Keratinocyte (primary cell): ENCODE data around the gene UNC13C. TPM values are rescaled to one million over a fixed set of nuclear protein-coding genes. Genes with fewer than 3 reads are reported as not detected.

Source experiments
- DNase-seq: peaks from one replicate; pipeline ENCODE4 v3.0.0-alpha.2; 2011; ENCODE audit warnings: low read depth, missing footprints, low spot score
- FAIRE-seq: peaks from 2 replicates; lab custom pipeline; 2011; peaks lifted over from hg19 to GRCh38; lab: Jason Lieb, UNC
- H2AFZ ChIP-seq: 2 replicates; pipeline ENCODE4 v1.6.0; 2012; ENCODE audit warnings: low read length, control low read depth, inconsistent platforms; ENCODE audit not compliant: control insufficient read depth
- H3K27ac ChIP-seq: 2 replicates; pipeline ENCODE4 v1.5.1; 2011; ENCODE audit warnings: low read length; ENCODE audit not compliant: control insufficient read depth, insufficient read depth
- H3K27me3 ChIP-seq: 3 replicates; pipeline ENCODE4 v1.6.0; 2011; ENCODE audit warnings: low read length; ENCODE audit not compliant: control insufficient read depth, insufficient read depth; ENCODE audit errors: extremely low read depth
- H3K36me3 ChIP-seq, 2 experiments: 2 replicates in 1 of 2; 3 replicates in 1 of 2; pipeline ENCODE4 v1.5.1; 2011; ENCODE audit warnings: low read length in 2 of 2, mild to moderate bottlenecking in 1 of 2; ENCODE audit not compliant: control insufficient read depth in 2 of 2, insufficient read depth in 2 of 2; ENCODE audit errors: extremely low read depth in 1 of 2
- H3K4me1 ChIP-seq: 3 replicates; pipeline ENCODE4 v1.5.1; 2011; ENCODE audit warnings: low read length; ENCODE audit not compliant: control insufficient read depth, insufficient read depth; ENCODE audit errors: extremely low read depth
- H3K4me2 ChIP-seq: 3 replicates; pipeline ENCODE4 v1.6.0; 2011; ENCODE audit warnings: low read depth, low read length; ENCODE audit not compliant: control insufficient read depth, insufficient read depth; ENCODE audit errors: extremely low read depth
- H3K4me3 ChIP-seq, 3 experiments: fragments of 200-600 bp in 1 of 3; sonication (generic) in 1 of 3; 2 replicates in 2 of 3; 3 replicates in 1 of 3; pipeline ENCODE4 v1.5.1; 2011 to 2016; ENCODE audit warnings: low read length in 3 of 3, mild to moderate bottlenecking in 3 of 3, control low read depth in 2 of 3, inconsistent platforms in 1 of 3, low read depth in 1 of 3, mixed read lengths in 1 of 3, mixed run types in 1 of 3, moderate library complexity in 1 of 3; ENCODE audit not compliant: control insufficient read depth in 2 of 3, insufficient read depth in 2 of 3; ENCODE audit errors: extremely low read depth in 1 of 3
- H3K79me2 ChIP-seq: 2 replicates; pipeline ENCODE4 v1.6.0; 2012; ENCODE audit warnings: low read length; ENCODE audit not compliant: control insufficient read depth, insufficient read depth
- H3K9ac ChIP-seq: 3 replicates; pipeline ENCODE4 v1.6.0; 2011; ENCODE audit warnings: low read length; ENCODE audit not compliant: control insufficient read depth, insufficient read depth; ENCODE audit errors: extremely low read depth
- H3K9me1 ChIP-seq: 3 replicates; pipeline ENCODE4 v1.6.0; 2011; ENCODE audit warnings: low read length; ENCODE audit not compliant: control insufficient read depth, insufficient read depth; ENCODE audit errors: extremely low read depth
- H3K9me3 ChIP-seq: 2 replicates; pipeline ENCODE4 v1.5.1; 2012; ENCODE audit warnings: low read depth, low read length; ENCODE audit not compliant: control insufficient read depth
- H4K20me1 ChIP-seq: 3 replicates; pipeline ENCODE4 v1.6.0; 2011; ENCODE audit warnings: low read length; ENCODE audit not compliant: control insufficient read depth, insufficient read depth; ENCODE audit errors: extremely low read depth
- EZH2 ChIP-seq: IDR thresholded peaks from one replicate; pipeline ENCODE4 v1.6.1; 2012; ENCODE audit warnings: inconsistent platforms, mild to moderate bottlenecking, low read length, moderate library complexity
- dilution Hi-C: fragments of 300-500 bp; cut with MboI; formaldehyde crosslinking; loops from one replicate; pipeline ENCODE4 v1.7.0; 2020; ENCODE audit warnings: low sequenced_read_pairs; ENCODE audit not compliant: extremely low pct_ligation_motif_present
- polyA plus RNA-seq, 5 experiments: library from polyadenylated mRNA; depleted of rRNA in 3 of 5; stranded (reverse) in 3 of 5; stranded (forward) in 1 of 5; unstranded in 1 of 5; fragments of >200 nt; gene quantifications; 1 replicate in 1 of 5; 2 replicates in 3 of 5; 3 replicates in 1 of 5; pipeline versions ENCODE4 v1.2.1 to v1.2.3, GENCODE V29; 2011 to 2012; ENCODE audit warnings: missing spikeins in 2 of 5, low read depth in 1 of 5, low replicate concordance in 1 of 5
- TF ChIP-seq, protein P1 (sequence below), 3 experiments: IDR thresholded peaks in 1 of 3; conservative IDR thresholded peaks in 1 of 3; optimal IDR thresholded peaks in 1 of 3; 2 replicates in 2 of 3; 3 replicates in 1 of 3; pipeline versions ENCODE3 to v1.5.1; 2011; ENCODE audit warnings: low read length in 3 of 3, mild to moderate bottlenecking in 3 of 3, moderate library complexity in 2 of 3, control low read depth in 1 of 3, inconsistent platforms in 1 of 3; ENCODE audit not compliant: insufficient read depth in 2 of 3; ENCODE audit errors: extremely low read depth in 1 of 3

Gene UNC13C
- polyA plus RNA-seq, 1 donor (not counting 4 experiments of a cell fraction or from before 2014, with no cell fraction given), result not detected

DNA sequence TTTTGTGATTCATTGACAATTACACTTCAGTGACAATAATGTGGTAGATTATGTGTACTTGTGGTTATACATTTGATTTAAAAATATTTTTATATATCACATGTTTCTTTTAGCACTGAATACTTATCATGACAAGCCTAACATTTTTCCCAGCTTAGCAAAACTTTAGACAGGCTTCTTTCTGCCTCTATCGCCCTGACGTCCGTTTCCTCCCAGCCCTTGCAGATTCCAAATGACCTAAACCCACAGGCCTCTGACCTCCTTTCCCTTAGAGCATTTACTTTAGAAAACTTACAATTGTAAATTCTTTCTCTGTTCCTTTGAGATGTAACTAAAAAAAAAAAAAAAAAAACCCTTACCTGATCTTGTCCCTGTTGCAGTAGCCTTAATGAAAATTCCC is 326.1 kb downstream of the UNC13C start:
- Histone ChIP-seq H3K4me2 (no peak overlapping the region), H3K9me1 (no peaks in the 10 kb centered on the region), H3K36me3 (no peaks in the 10 kb centered on the region), H4K20me1 (no peaks in the 10 kb centered on the region), H3K9me3 (no peaks in the 10 kb centered on the region), H3K9ac (no peak overlapping the region), H3K4me3 (no peak overlapping the region), H3K27ac (no peak overlapping the region), H3K79me2 (no peaks in the 10 kb centered on the region), H3K4me1 (no peaks in the 10 kb centered on the region), H2AFZ (no peak overlapping the region), H3K27me3 (no peaks in the 10 kb centered on the region)
- TF ChIP-seq, protein P1, sequence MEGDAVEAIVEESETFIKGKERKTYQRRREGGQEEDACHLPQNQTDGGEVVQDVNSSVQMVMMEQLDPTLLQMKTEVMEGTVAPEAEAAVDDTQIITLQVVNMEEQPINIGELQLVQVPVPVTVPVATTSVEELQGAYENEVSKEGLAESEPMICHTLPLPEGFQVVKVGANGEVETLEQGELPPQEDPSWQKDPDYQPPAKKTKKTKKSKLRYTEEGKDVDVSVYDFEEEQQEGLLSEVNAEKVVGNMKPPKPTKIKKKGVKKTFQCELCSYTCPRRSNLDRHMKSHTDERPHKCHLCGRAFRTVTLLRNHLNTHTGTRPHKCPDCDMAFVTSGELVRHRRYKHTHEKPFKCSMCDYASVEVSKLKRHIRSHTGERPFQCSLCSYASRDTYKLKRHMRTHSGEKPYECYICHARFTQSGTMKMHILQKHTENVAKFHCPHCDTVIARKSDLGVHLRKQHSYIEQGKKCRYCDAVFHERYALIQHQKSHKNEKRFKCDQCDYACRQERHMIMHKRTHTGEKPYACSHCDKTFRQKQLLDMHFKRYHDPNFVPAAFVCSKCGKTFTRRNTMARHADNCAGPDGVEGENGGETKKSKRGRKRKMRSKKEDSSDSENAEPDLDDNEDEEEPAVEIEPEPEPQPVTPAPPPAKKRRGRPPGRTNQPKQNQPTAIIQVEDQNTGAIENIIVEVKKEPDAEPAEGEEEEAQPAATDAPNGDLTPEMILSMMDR (optimal IDR thresholded peaks at IDR 0.05 in 1 of 3, IDR thresholded peaks at IDR 0.05 in 1 of 3, conservative IDR thresholded peaks at IDR 0.05 in 1 of 3; ENCODE audit: extremely low read depth in 1 of 3, insufficient read depth in 2 of 3, low read length in 3 of 3), result no peak
- TF ChIP-seq EZH2, result no peak
- dilution Hi-C loops, result no loop called here
- FAIRE-seq (no peak), DNase-seq (no peak)

DNA sequence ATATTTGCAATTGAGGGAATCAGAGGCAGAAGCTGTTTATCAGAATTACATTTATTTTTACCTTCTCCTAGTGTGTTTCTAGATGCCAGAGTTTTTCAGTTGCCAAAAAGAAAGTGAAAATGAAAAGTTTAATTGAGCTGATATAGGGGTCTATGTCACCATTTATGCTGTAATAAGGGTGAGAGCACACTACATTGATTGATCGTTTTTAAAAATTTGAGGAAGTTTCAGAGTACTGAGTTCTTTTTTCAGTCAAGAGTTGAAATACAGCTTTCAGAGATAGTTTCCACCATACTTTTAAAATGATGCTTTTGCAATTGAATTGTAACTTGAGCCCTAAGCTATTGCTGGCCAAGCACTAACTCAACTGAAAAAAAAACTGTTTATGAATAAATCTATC is 326.9 kb downstream of the UNC13C start:
- dilution Hi-C loops, result no loop called here
- Histone ChIP-seq H3K4me3 (no peak overlapping the region), H3K4me1 (no peaks in the 10 kb centered on the region), H3K9me1 (no peaks in the 10 kb centered on the region), H3K9ac (no peak overlapping the region), H3K79me2 (no peaks in the 10 kb centered on the region), H3K4me2 (no peak overlapping the region), H3K36me3 (no peaks in the 10 kb centered on the region), H2AFZ (no peak overlapping the region), H3K9me3 (no peaks in the 10 kb centered on the region), H4K20me1 (no peaks in the 10 kb centered on the region), H3K27ac (no peak overlapping the region), H3K27me3 (no peaks in the 10 kb centered on the region)
- FAIRE-seq (no peak), DNase-seq (no peak)
- TF ChIP-seq EZH2, result no peak
- TF ChIP-seq, protein P1 (optimal IDR thresholded peaks at IDR 0.05 in 1 of 3, IDR thresholded peaks at IDR 0.05 in 1 of 3, conservative IDR thresholded peaks at IDR 0.05 in 1 of 3; ENCODE audit: extremely low read depth in 1 of 3, insufficient read depth in 2 of 3, low read length in 3 of 3), result no peak
